Left ventricle myocardium inferior (tissue), 1 donor: Measurements from ENCODE around the gene NSFL1C. TPM values are rescaled to one million over a fixed set of nuclear protein-coding genes. Genes with fewer than 3 reads are reported as not detected.
A peak's percentile ranks its signal among the peaks of the same experiment; 100 is the strongest.
"Not testable (repeated sequence)": the region's sequence is repeated elsewhere in the genome, so short reads cannot be mapped to it uniquely, and the experiment has no call there.

ENCODE experiments used
- DNase-seq: peaks from one replicate; pipeline ENCODE4 v3.0.0-alpha.2; 2020
- H3K27ac ChIP-seq: fragments of 200-600 bp; replicated peaks from 2 replicates; pipeline ENCODE4 v1.8.0; 2021
- H3K27me3 ChIP-seq: fragments of 200-600 bp; 2 replicates; pipeline ENCODE4 v1.8.0; 2021; ENCODE audit warnings: low read depth
- H3K36me3 ChIP-seq: fragments of 200-600 bp; 2 replicates; pipeline ENCODE4 v1.8.0; 2021
- H3K4me1 ChIP-seq: fragments of 200-600 bp; 2 replicates; pipeline ENCODE4 v1.8.0; 2021
- H3K4me3 ChIP-seq: fragments of 200-600 bp; 2 replicates; pipeline ENCODE4 v1.8.0; 2021; ENCODE audit warnings: mild to moderate bottlenecking, moderate library complexity
- H3K9me3 ChIP-seq: fragments of 200-600 bp; replicated peaks from 2 replicates; pipeline ENCODE4 v1.8.0; 2021
- intact Hi-C: fragments of 100-400 bp; cut with micrococcal nuclease; formaldehyde crosslinking; loops from one replicate; pipeline ENCODE4 v1.11.0; 2022
- total RNA-seq: library from RNA; stranded (reverse); fragmentation: NEBNext Ultra II Directional; extraction: Animal tissue kit (Norgen Biotek cat#: 25700); gene quantifications from one replicate; pipeline ENCODE4 v1.2.1, GENCODE V29; 2021
- TF ChIP-seq, protein P1 (sequence below): fragments of 200-600 bp; IDR thresholded peaks from 2 replicates; pipeline ENCODE4 v1.8.0; 2021; ENCODE audit warnings: antibody characterized with exemption, mild to moderate bottlenecking, borderline replicate concordance
- donor health status: DM: no; HTN: yes; CAD: no; lungs with severe emphysema.

The NSFL1C gene
- total RNA-seq, 1 donor from 2014 or later, result 56.6 TPM

DNA sequence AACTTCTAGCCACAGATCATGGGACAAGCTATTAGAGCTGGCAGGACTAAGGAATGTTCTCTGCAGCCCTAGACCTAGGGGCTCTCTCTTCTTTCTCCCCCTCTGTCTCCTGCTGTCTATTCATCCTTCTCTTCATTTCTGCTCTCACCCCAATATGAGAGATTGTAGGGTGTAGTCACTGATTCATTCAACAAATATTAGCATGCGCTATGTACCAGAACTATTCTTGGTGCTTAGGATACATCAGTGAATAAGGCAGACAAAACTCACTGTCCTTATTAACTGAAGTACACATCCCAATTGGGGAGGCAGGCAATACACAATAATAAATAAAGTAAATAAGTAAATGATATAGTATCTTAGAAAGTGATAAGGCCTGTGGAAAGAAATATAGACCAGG lies 39.2 kb upstream of the NSFL1C start:
- Histone ChIP-seq H3K36me3 (no peaks in the 10 kb centered on the region), H3K27me3 (peaks cover 51% of the 10 kb centered on the region), H3K27ac (no peak overlapping the region), H3K9me3 (peaks cover 8% of the 10 kb centered on the region), H3K4me1 (no peaks in the 10 kb centered on the region), H3K4me3 (no peak overlapping the region)
- intact Hi-C loops, result no loop called here
- DNase-seq, result no peak
- TF ChIP-seq, protein P1, sequence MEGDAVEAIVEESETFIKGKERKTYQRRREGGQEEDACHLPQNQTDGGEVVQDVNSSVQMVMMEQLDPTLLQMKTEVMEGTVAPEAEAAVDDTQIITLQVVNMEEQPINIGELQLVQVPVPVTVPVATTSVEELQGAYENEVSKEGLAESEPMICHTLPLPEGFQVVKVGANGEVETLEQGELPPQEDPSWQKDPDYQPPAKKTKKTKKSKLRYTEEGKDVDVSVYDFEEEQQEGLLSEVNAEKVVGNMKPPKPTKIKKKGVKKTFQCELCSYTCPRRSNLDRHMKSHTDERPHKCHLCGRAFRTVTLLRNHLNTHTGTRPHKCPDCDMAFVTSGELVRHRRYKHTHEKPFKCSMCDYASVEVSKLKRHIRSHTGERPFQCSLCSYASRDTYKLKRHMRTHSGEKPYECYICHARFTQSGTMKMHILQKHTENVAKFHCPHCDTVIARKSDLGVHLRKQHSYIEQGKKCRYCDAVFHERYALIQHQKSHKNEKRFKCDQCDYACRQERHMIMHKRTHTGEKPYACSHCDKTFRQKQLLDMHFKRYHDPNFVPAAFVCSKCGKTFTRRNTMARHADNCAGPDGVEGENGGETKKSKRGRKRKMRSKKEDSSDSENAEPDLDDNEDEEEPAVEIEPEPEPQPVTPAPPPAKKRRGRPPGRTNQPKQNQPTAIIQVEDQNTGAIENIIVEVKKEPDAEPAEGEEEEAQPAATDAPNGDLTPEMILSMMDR, result no peak

DNA sequence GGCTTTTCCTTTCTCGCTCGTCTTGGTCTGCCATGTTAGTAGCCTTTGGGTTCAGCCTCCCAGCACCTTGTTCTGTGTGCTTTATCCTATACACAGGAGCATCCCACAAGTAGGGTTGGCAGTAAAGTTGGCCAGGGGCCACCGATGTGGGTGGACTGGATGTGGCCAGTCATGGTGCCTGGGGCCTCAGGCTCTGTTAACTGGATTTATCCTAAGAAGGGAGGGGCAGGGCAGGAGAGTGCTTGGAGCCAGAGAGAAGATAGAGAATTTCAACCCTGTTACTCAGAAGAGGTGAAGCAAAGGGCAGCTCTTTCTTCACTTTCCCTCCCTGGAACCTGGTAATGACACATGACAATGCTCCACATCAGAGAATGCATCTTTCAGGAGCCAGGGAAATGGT lies 38.7 kb upstream of the NSFL1C start:
- no peaks in the 10 kb centered on the region for H3K4me1 ChIP-seq
- intact Hi-C loops, result no loop called here
- TF ChIP-seq, protein P1, result no peak
- H3K27me3 ChIP-seq, result peaks cover 56% of the 10 kb centered on the region
- H3K4me3 ChIP-seq, result no peak overlapping the region
- no peak overlapping the region for H3K27ac ChIP-seq
- DNase-seq, result no peak
- peaks cover 8% of the 10 kb centered on the region for H3K9me3 ChIP-seq
- no peaks in the 10 kb centered on the region for H3K36me3 ChIP-seq

DNA sequence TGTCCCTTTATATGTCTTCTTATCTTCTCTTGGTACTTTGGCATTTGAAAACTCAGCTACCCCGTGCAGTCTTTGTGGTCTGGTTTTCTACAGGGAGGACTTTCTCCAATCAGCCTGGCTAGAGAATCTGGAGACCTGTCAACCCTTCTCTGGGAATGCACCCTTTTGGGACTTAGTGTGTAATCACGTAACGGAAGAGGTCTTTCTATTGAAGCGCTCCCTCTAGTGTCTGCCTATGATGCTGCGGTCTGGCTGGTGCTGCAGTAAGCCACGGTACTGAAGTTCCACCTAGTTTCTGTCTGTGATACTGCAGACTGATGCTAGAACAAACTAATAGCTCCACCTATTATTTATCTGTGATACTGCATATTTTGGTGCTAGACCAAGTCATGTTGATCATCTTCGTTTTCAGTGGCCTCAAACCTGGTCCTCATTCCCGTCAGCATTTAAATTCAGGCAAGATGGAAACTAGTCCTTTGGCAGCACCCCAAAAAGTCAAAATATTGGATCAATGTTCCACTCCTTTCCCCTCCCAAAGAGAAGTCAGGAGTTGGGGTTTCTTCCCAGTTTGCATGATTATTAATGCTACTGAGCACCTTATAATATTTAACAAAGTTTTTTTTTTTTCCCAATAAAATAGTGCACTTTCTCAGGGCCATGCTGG lies 37.0 kb upstream of the NSFL1C start:
- H3K9me3 ChIP-seq, result peaks cover 8% of the 10 kb centered on the region
- DNase-seq, result peak; percentile 54
- peaks cover 61% of the 10 kb centered on the region for H3K27me3 ChIP-seq
- no peaks in the 10 kb centered on the region for H3K36me3 ChIP-seq
- no peak overlapping the region for H3K4me3 ChIP-seq
- intact Hi-C loops, result no loop called here
- H3K27ac ChIP-seq, result no peak overlapping the region
- TF ChIP-seq, protein P1, result peak; percentile 90
- H3K4me1 ChIP-seq, result no peaks in the 10 kb centered on the region

- Histone ChIP-seq H3K4me1 (no peaks in the 10 kb centered on the region), H3K4me3 (no peak overlapping the region), H3K27ac (no peak overlapping the region), H3K9me3 (peaks cover 17% of the 10 kb centered on the region), H3K36me3 (no peaks in the 10 kb centered on the region), H3K27me3 (peaks cover 38% of the 10 kb centered on the region)
- TF ChIP-seq, protein P1, result no peak
- no peak for DNase-seq
- intact Hi-C loops, result no loop called here
Observed at GRCh38 chr20:1500496-1500895, 33.8 kb upstream of the NSFL1C start.

GRCh38 chr20:1499528-1500420 lies 33.1 kb upstream of the NSFL1C start:
- Histone ChIP-seq H3K9me3 (peaks cover 17% of the 10 kb centered on the region), H3K4me3 (no peak overlapping the region), H3K36me3 (no peaks in the 10 kb centered on the region), H3K27ac (no peak overlapping the region), H3K4me1 (no peaks in the 10 kb centered on the region), H3K27me3 (peaks cover 32% of the 10 kb centered on the region)
- DNase-seq, result no peak
- intact Hi-C loops, result no loop called here
- TF ChIP-seq, protein P1, result no peak

DNA sequence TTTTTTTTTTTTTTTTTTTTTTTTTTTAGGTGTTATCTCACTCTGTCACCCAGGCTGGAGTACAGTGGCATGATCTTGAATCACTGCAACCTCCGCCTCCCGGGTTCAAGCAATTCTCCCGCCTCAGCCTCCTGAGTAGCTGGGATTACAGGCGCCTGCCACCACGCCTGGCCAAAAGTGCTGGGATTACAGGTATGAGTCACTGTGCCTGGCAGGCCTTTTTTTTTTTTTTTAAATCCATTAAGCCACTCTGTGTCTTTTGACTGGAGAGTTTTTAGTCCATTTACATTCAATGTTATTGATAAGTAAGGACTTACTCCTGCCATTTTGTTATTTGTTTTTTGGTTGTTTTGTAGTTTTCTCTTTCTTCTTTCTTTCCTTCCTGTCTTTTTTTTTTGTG lies 30.7 kb upstream of the NSFL1C start:
- H3K27ac ChIP-seq, intact Hi-C loops, H3K36me3 ChIP-seq, H3K4me3 ChIP-seq, DNase-seq, H3K4me1 ChIP-seq: not testable (repeated sequence)
- H3K9me3 ChIP-seq, result peaks cover 11% of the 10 kb centered on the region
- H3K27me3 ChIP-seq, result peaks cover 31% of the 10 kb centered on the region
